ENCODE results near the gene QSOX1. TPM values are rescaled to one million over a fixed set of nuclear protein-coding genes. Genes with fewer than 3 reads are reported as not detected.

QSOX1 gene
- total and polyA plus RNA-seq, 9 of the 15 experiments (the other 6 are each of a cell fraction or from before 2014, with no cell fraction given), result 4.0 to 53.1 (median 15.0) TPM

DNA sequence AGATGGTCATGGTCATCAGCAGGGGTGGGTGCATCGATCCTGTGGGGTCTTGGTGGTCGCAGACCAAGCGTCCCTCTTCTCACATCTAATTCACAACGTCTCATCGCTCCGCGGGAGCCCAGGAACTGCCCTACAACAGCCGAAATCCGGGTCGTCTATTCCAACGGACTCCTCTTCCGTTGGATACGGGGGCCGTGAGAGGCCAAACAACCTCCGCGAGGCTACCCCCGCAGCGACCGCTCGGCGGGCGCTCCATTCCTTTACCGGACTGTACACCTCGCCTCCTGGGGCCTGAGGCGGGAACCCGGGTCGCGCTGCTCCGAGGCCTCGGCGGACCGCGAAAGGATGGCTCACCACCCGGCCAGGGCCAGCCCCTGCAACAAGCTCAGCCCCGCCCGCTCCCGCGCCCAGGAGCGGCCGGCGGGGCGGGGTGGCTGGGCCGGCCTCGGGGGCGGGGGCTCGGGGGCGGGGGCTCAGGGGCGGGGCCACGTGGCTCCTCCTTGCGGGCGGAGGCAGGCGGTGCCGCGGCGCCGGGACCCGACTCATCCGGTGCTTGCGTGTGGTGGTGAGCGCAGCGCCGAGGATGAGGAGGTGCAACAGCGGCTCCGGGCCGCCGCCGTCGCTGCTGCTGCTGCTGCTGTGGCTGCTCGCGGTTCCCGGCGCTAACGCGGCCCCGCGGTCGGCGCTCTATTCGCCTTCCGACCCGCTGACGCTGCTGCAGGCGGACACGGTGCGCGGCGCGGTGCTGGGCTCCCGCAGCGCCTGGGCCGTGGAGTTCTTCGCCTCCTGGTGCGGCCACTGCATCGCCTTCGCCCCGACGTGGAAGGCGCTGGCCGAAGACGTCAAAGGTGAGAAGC is at the start of gene QSOX1 (continued):
- TF ChIP-seq, protein P1, sequence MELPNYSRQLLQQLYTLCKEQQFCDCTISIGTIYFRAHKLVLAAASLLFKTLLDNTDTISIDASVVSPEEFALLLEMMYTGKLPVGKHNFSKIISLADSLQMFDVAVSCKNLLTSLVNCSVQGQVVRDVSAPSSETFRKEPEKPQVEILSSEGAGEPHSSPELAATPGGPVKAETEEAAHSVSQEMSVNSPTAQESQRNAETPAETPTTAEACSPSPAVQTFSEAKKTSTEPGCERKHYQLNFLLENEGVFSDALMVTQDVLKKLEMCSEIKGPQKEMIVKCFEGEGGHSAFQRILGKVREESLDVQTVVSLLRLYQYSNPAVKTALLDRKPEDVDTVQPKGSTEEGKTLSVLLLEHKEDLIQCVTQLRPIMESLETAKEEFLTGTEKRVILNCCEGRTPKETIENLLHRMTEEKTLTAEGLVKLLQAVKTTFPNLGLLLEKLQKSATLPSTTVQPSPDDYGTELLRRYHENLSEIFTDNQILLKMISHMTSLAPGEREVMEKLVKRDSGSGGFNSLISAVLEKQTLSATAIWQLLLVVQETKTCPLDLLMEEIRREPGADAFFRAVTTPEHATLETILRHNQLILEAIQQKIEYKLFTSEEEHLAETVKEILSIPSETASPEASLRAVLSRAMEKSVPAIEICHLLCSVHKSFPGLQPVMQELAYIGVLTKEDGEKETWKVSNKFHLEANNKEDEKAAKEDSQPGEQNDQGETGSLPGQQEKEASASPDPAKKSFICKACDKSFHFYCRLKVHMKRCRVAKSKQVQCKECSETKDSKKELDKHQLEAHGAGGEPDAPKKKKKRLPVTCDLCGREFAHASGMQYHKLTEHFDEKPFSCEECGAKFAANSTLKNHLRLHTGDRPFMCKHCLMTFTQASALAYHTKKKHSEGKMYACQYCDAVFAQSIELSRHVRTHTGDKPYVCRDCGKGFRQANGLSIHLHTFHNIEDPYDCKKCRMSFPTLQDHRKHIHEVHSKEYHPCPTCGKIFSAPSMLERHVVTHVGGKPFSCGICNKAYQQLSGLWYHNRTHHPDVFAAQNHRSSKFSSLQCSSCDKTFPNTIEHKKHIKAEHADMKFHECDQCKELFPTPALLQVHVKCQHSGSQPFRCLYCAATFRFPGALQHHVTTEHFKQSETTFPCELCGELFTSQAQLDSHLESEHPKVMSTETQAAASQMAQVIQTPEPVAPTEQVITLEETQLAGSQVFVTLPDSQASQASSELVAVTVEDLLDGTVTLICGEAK (IDR thresholded peaks at IDR 0.05), result peak; percentile 56
- TF ChIP-seq, protein P1 (CRISPR knock-in tag; IDR thresholded peaks at IDR 0.05), result no peak
- TF ChIP-seq, protein P2, sequence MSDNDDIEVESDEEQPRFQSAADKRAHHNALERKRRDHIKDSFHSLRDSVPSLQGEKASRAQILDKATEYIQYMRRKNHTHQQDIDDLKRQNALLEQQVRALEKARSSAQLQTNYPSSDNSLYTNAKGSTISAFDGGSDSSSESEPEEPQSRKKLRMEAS (CRISPR knock-in tag; IDR thresholded peaks at IDR 0.05), result peak; percentile 51; the same call in 1 of the 2 replicates
- no peak for TF ChIP-seq MAFF (IDR thresholded peaks at IDR 0.05; ENCODE audit: low read length)
- TF ChIP-seq, protein P3, sequence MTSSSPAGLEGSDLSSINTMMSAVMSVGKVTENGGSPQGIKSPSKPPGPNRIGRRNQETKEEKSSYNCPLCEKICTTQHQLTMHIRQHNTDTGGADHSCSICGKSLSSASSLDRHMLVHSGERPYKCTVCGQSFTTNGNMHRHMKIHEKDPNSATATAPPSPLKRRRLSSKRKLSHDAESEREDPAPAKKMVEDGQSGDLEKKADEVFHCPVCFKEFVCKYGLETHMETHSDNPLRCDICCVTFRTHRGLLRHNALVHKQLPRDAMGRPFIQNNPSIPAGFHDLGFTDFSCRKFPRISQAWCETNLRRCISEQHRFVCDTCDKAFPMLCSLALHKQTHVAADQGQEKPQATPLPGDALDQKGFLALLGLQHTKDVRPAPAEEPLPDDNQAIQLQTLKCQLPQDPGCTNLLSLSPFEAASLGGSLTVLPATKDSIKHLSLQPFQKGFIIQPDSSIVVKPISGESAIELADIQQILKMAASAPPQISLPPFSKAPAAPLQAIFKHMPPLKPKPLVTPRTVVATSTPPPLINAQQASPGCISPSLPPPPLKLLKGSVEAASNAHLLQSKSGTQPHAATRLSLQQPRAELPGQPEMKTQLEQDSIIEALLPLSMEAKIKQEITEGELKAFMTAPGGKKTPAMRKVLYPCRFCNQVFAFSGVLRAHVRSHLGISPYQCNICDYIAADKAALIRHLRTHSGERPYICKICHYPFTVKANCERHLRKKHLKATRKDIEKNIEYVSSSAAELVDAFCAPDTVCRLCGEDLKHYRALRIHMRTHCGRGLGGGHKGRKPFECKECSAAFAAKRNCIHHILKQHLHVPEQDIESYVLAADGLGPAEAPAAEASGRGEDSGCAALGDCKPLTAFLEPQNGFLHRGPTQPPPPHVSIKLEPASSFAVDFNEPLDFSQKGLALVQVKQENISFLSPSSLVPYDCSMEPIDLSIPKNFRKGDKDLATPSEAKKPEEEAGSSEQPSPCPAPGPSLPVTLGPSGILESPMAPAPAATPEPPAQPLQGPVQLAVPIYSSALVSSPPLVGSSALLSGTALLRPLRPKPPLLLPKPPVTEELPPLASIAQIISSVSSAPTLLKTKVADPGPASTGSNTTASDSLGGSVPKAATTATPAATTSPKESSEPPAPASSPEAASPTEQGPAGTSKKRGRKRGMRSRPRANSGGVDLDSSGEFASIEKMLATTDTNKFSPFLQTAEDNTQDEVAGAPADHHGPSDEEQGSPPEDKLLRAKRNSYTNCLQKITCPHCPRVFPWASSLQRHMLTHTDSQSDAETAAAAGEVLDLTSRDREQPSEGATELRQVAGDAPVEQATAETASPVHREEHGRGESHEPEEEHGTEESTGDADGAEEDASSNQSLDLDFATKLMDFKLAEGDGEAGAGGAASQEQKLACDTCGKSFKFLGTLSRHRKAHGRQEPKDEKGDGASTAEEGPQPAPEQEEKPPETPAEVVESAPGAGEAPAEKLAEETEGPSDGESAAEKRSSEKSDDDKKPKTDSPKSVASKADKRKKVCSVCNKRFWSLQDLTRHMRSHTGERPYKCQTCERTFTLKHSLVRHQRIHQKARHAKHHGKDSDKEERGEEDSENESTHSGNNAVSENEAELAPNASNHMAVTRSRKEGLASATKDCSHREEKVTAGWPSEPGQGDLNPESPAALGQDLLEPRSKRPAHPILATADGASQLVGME (CRISPR knock-in tag; IDR thresholded peaks at IDR 0.05), result peak; percentile 83; the same call in 1 of the 2 replicates
- TF ChIP-seq KAT7 (CRISPR knock-in tag; IDR thresholded peaks at IDR 0.05; ENCODE audit: borderline replicate concordance), result 0 out of 2 replicates have a peak, but pooled peaks have one; percentile 1
- no peak for TF ChIP-seq BMI1 (IDR thresholded peaks at IDR 0.05; ENCODE audit: low read length)
- TF ChIP-seq, protein P4, sequence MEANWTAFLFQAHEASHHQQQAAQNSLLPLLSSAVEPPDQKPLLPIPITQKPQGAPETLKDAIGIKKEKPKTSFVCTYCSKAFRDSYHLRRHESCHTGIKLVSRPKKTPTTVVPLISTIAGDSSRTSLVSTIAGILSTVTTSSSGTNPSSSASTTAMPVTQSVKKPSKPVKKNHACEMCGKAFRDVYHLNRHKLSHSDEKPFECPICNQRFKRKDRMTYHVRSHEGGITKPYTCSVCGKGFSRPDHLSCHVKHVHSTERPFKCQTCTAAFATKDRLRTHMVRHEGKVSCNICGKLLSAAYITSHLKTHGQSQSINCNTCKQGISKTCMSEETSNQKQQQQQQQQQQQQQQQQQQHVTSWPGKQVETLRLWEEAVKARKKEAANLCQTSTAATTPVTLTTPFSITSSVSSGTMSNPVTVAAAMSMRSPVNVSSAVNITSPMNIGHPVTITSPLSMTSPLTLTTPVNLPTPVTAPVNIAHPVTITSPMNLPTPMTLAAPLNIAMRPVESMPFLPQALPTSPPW (CRISPR knock-in tag; IDR thresholded peaks at IDR 0.05), result peak; percentile 99
- TF ChIP-seq KDM5B (IDR thresholded peaks at IDR 0.05; ENCODE audit: insufficient replicate concordance, low read depth, low read length), result peak; percentile 81

Measured in K562 (cell line).